NCI-H345 (cell line): Measurements from ENCODE around the gene BEX1.
A peak's percentile ranks its signal among the peaks of the same experiment; 100 is the strongest.
"Not testable (repeated sequence)": the region's sequence is repeated elsewhere in the genome, so short reads cannot be mapped to it uniquely, and the experiment has no call there.

Experiments
- DNase-seq: peaks from one replicate; lab custom pipeline; 2025; lab: John Stamatoyannopoulos, UW

Gene BEX1

GRCh38 chrX:103063918-103064434, at the start of gene BEX1:
BEX1 (minus strand) TSS chrX:103064171; CDS start chrX:103063274, 897 bp downstream.
- peak; percentile 87 for DNase-seq

DNA sequence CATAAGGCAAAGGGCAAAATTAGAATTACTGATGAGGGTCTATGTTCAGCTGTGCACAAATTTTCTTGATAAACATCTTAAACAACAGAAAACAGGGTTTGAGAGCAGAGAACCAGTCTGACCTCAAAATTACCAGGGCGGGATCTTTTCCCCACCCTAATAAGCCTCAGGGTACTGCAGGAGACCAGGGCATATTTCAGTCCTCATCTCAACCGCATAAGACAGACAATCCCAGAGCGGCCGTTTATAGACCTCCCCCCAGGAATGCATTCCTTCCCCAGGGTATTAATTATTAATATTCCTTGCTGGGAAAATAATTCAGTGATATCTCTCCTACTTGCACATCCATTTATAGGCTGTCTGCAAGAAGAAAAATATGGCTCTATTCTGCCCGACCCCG, 45.5 kb upstream of the BEX1 start:
- not testable (repeated sequence) for DNase-seq

DNA sequence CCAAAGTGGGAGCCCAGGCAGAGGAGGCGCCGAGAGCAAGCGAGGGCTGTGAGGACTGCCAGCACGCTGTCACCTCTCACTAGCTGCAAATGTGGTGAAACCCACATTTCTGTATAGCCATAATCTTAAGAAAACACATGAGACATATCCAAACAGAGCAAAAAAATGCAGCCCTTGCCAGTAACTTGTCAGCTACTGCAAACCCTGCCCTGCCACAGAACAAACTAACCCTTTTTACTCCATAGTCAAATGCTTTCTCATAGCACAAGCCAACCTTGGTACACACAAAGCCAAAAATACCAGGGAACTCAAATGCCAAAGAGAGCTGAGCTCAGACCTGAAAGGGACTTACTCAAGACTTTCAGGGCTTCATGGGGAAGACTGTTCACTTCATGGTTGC, 43.9 kb upstream of the BEX1 start:
- DNase-seq, result no peak

- not testable (repeated sequence) for DNase-seq
Observed at GRCh38 chrX:103107227-103107737, 43.3 kb upstream of the BEX1 start.

DNA sequence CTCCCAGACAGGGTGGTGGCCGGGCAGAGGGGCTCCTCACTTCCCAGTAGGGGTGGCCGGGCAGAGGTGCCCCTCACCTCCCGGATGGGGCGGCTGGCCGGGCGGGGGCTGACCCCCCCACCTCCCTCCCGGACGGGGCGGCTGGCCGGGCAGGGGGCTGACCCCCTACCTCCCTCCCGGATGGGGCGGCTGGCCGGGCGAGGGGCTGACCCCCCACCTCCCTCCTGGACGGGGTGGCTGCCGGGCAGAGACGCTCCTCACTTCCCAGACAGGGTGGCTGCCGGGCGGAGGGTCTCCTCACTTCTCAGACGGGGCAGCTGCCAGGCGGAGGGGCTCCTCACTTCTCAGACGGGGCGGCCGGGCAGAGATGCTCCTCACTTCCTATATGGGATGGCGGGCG, 40.4 kb upstream of the BEX1 start:
- not testable (repeated sequence) for DNase-seq

DNA sequence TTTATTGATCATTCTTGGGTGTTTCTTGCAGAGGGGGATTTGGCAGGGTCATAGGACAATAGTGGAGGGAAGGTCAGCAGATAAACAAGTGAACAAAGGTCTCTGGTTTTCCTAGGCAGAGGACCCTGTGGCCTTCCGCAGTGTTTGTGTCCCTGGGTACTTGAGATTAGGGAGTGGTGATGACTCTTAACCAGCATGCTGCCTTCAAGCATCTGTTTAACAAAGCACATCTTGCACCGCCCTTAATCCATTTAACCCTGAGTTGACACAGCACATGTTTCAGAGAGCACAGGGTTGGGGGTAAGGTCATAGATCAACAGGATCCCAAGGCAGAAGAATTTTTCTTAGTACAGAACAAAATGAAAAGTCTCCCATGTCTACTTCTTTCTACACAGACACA, 39.9 kb upstream of the BEX1 start:
- not testable (repeated sequence) for DNase-seq

GRCh38 chrX:103101299-103102042, 37.5 kb upstream of the BEX1 start:
- DNase-seq, result no peak

- no peak for DNase-seq
Observed at GRCh38 chrX:103100484-103100883, 36.5 kb upstream of the BEX1 start.

DNA sequence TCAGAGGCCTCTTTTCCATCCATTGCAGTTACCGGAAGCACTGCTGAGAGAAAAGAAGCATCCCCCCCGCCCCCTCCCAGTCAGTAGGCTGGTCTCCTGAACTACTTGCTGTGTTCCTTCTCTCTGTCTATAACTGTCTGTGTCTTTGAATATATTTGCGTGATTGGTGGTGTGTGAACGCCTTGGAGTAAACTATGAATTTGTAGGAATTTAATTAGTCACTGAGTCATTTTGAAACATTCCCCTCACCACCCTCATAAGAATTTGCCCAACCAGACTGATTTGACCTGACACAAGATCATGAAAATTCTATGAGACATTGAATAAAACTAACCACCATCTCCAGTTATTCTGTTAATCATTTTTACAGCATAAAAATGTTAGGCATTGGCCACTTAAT, 35.7 kb upstream of the BEX1 start:
- no peak for DNase-seq

- no peak for DNase-seq
Observed at GRCh38 chrX:103098488-103098887, 34.5 kb upstream of the BEX1 start.

DNA sequence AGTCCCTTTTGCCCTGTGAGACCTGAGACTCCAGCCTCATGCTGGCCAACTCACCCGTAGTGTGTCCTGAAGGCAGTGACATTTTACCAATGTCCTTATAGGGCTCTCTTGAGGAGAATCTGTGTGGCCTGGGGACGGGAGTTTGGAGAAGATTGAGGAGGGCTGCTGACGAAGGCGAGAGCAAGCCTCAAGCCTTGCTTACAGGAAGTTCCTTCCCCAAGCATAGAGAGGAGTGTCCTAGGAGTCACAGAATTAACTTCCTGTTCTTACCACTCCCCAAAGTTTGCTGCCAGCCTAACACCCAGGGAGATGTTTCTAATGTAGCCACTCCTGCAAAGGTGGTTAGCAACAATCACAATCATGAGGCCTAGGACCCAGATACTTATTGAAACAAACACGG, 29.0 kb upstream of the BEX1 start, which contains the start of gene NXF3:
NXF3 (minus strand) TSS at position 202 of the 400 bp plus-strand sequence; CDS start at position 82, 120 bp downstream.
- DNase-seq, result no peak

DNA sequence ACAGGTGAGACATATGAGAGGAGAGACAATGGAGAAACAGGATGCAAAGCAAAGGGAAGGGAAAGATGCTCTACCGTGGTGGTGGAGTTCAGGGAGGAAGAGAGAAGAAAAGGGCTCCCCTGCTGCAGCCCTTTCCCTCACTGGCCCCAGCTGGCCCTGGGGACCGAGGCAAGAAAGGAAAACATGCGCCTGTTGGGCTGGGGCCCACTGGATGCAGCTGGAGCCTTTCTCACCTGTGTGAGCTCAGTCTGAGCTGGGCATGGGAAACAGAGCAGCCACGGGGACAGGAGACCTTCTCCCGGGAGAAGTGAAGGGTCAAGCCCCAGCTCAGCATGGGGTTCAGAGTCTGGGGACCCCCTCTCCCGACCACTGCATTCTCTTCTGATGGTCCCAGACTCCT, 17.1 kb upstream of the BEX1 start:
- DNase-seq, result no peak

GRCh38 chrX:103073467-103073866, 9.5 kb upstream of the BEX1 start:
- no peak for DNase-seq

DNA sequence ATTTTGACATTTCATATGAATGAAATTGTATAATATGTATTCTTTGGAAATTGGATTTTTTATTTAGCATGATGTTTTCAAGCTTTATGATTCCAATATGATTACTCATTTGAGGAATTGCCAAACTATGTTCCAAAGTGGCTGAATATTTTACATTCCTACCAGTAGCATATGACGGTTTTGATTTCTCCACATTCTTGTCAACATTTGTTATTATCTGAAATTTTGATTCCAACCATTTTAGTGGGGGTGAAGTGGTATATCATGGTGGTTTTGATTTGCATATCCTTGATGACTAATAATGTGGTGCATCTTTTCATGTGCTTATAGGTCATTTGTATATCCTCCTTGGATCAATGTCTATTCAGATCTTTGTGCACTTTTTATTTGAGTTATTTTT, 2.6 kb upstream of the BEX1 start:
- no peak for DNase-seq

DNA sequence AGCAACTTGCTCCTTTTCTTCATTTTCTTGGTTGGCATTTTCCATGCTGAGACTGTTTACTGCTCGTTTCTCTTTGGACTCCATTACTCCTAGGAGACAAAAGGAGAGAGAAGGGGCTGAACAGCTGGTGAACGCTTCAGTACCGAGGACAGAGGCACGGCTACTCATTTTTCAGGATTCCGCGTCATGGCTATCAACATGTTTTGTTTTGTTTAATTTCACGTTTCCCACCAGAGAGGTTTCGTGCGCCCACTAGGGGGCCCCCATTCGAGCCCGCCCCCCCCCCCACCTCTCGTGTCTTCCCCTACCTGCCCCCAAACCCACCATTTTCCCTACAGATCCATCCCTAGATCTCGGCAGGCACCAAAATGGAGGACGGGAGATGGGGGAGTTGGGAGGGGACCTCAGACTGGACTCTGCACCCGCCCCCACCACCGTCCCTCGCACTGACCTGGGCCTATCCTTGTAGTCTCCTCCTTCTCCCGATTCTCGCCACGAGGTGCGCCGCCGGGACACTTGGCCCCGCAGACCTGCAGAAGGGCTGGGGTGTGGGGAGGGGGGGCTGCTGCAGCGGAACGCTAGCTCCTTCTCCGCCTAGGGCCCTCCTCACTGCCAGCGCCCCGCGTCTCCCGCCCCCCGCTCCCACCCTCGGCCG, 653 bp downstream of the BEX1 start:
- DNase-seq, result peak; percentile 43

GRCh38 chrX:103061486-103061885, 2.5 kb downstream of the BEX1 start:
- DNase-seq, result no peak

- DNase-seq, result no peak
Observed at GRCh38 chrX:103056902-103057301, 7.1 kb downstream of the BEX1 start.

DNA sequence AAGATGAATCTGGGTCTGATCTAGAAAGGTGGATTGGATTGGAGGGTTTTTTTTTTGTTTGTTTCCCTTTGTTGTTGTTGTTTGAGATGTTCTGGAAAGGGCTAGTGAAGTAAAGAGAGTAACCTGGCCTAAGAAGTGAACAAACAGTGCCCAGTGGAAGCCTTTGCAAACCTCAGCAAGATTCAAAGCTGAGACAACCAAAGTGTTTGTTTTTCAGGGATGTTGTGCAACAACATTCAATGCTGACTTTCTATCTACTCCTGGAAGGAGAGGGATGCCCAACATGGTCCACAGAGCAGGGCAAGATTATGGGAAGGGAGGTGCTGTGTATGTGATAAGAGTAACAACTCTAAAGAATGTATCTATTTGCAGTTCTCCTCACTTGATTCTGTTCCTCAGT, 11.3 kb downstream of the BEX1 start:
- DNase-seq, result no peak

GRCh38 chrX:103051260-103051789, 12.6 kb downstream of the BEX1 start:
- DNase-seq, result no peak

- DNase-seq, result not testable (repeated sequence)
Observed at GRCh38 chrX:103033371-103033770, 30.6 kb downstream of the BEX1 start.

DNA sequence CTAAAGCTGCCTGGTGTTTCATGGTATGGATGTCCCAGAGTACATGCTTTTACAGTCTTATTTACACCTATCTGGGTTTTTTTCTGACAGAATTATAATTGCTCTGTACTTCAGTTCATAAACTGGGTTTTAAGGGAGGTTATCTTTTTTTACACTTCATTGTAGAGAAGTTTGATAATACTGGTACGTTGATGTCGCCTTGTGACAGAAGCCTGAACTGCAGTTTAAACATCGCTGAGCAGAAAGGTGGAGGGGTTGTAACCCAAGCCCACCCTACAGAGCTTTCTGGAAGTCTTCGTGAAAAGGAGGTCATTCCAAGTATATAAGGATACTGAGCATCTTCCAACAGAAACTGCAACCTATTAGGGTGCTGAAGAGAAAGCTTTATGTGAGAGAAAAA, 46.4 kb downstream of the BEX1 start:
- no peak for DNase-seq

- DNase-seq, result no peak
Observed at GRCh38 chrX:103012945-103013344, 51.0 kb downstream of the BEX1 start.
